ENCODE measurements around the gene NEDD4. TPM values are rescaled to one million over a fixed set of nuclear protein-coding genes. Genes with fewer than 3 reads are reported as not detected.
A peak's percentile ranks its signal among the peaks of the same experiment; 100 is the strongest.
"Not testable (repeated sequence)": the region's sequence is repeated elsewhere in the genome, so short reads cannot be mapped to it uniquely, and the experiment has no call there.

The NEDD4 gene
- total RNA-seq, result 10 to 100 TPM; 13.7 to 22.6 TPM
- long read RNA-seq, donor 1, partial matches to known transcripts, result 3 of 6 reads
- long read RNA-seq, donor 1, other reads (novel, unspliced or antisense), result 3 of 6 reads
- long read RNA-seq, donor 2, full-length matches to known transcripts, result 3 of 12 reads
- long read RNA-seq, donor 2, partial matches to known transcripts, result 6 of 12 reads
- long read RNA-seq, donor 2, other reads (novel, unspliced or antisense), result 3 of 12 reads

GRCh38 chr15:55993111-55993803, at the start of gene NEDD4:
TSS of gene NEDD4 (minus strand) at chr15:55993612. CDS start at chr15:55993555, 57 bp downstream.
- intact Hi-C loops (cut with DNase I), result no loop called here
- DNase-seq (ENCODE audit: low spot score), result peak; percentile 95

DNA sequence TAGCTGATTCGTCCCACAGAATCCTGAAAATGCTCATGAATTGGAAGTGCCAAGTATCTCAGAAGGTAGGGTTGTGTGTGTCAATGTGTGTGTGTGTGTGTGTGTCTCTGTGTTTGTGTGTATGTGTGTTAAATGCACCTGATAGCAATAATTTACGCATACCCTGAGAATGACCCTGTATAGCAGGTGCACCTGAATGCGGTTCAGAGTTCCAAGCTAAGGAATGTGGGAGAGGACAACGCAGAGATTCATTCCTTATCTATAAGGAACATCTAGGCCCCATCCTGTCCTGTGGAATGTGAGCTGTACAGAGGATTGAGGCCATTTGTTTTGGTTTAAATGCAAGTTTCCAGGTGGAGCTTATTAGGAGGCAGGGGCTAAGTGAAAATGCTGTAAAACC, 49.1 kb upstream of the NEDD4 start:
- intact Hi-C loops (cut with DNase I), result no loop called here
- no peak for DNase-seq (ENCODE audit: low spot score)

DNA sequence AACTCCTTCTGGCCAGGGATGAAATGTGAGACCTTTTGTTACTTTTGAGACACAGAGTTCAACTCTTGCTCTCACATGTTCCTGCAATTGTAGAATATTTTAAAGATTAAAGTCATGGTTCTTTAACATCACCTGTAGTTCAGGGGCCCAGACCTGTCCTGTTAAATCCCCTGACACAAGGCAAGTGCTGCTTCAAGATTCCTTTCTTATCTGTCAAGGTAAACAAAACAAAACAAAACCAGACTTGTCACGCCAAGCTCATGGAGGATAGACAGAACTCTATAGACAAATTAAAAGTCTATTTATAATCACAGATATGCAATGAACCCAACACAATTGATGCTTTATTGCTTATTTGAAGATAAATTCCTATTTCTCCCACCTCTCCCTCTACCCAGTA, 48.6 kb upstream of the NEDD4 start:
- intact Hi-C loops (cut with DNase I), result no loop called here
- no peak for DNase-seq (ENCODE audit: low spot score)

DNA sequence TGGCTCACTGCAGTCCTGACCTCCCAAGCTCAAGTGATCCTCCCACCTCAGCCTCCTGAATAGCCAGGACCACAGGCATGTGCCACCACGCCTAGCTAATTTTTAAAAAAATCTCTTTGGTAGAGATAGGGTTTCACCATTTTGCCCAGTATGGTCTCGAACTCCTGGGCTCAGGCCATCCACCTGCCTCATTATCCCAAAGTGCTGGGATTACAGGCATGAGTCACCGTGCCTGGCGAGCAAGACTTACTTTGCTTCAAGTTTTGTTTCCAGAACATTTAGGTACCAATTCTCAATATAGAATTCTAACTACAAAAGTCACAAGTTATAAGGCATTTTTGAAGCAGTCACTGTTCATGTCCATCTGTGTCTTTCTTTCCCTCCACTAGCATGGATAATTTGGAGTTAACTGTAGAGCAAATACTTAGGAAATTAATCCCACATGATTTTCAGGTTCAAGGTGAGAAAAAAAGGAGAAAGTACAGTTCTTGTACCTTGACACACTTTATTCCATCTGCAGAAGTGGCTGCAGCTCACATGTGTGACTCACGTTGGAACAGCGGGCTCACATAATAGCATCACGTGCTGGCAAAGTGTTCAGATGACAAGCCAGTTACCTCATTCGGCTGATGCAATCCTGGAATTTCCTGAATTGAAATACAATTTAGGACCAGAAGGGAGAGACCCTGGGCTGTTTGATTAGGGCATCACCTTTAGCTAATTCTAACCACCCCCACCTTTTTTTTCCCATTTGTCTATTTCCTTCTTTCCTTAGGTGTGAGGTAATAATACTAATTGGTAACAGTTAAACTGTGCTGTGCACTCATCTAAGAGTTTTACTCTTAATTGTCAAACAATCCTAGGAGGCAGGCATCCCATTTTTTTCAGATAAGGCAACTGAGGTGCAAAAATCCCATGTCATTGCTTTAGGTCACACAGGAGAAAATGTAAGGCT, 46.9 kb upstream of the NEDD4 start:
- DNase-seq (ENCODE audit: low spot score), result no peak

GRCh38 chr15:56038707-56039106, 45.3 kb upstream of the NEDD4 start:
- DNase-seq (ENCODE audit: low spot score), result no peak

More for the DNA sequence above, 46.9 kb upstream of the NEDD4 start:
- intact Hi-C loops (cut with DNase I), result no loop called here

DNA sequence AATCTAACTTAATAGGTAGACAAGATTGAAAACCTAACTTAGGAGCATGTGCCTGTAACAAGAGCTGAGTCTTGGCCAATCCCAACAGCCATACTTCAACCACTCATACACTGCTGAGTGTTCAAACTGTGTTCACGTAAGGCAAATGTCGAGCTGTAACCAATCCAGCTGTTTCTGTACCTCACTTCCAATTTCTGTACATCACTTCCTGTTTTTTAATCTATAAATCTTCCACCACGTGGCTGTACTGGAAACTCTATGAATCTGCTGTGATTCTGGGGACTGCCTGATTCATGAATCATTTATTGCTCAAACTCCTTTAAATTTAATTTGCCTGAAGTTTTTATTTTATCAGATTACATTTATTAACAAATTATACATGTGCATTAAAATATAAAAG, 44.6 kb upstream of the NEDD4 start:
- DNase-seq (ENCODE audit: low spot score), result no peak

More at GRCh38 chr15:56038707-56039106, 45.3 kb upstream of the NEDD4 start:
- intact Hi-C loops (cut with DNase I), result no loop called here

DNA sequence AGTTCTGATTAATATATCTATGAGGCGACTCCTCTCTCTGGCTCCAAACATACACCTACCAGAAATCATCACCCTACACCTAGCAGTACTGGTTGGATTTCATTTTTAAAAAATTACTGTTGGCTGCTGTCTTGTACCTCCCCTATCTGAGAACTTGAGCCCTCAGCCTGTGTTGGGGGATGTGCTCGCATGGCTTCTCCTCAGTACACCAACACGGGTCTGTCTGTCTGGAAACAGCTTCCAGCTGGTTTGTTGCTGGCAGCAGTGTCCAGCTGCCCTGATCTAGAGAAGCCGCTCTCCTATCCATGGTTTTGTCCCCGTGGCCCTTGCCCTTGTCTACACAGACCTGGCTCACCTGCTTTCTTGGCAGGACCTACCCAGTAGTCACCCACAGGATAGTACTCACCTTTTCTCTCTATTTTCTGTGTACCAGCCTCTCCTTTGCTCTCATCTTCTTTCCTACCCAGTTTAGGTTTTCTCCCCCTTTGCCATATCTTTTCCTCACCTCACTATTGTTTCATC, 43.2 kb upstream of the NEDD4 start:
- intact Hi-C loops (cut with DNase I), result no loop called here

More for the DNA sequence above, 44.6 kb upstream of the NEDD4 start:
- intact Hi-C loops (cut with DNase I), result no loop called here

GRCh38 chr15:56035166-56035565, 41.8 kb upstream of the NEDD4 start:
- intact Hi-C loops (cut with DNase I), result no loop called here
- DNase-seq (ENCODE audit: low spot score), result no peak

More for the DNA sequence above, 43.2 kb upstream of the NEDD4 start:
- no peak for DNase-seq (ENCODE audit: low spot score)

DNA sequence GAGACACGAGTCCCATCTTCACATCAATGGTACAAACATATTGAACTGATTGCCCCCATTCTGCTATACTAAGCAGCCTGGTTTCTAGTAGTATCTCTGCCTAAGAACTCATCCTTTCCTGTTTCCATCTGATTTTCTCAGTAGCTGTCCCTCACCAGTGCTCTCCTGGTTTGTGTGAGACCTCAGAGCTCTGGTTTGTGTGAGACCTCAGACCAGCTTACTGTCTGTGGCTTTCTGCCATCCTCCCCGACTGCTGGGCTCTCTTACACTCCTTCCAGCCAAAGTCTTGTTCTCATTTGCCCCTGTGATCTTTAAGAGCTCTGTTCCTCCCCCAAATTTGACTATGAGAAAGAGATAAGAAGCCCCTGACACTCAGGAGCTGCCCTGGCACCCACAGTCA, 41.1 kb upstream of the NEDD4 start:
- intact Hi-C loops (cut with DNase I), result no loop called here
- no peak for DNase-seq (ENCODE audit: low spot score)

GRCh38 chr15:56032373-56032772, 39.0 kb upstream of the NEDD4 start:
- intact Hi-C loops (cut with DNase I), result no loop called here

GRCh38 chr15:56031836-56032235, 38.4 kb upstream of the NEDD4 start:
- intact Hi-C loops (cut with DNase I), result no loop called here
- no peak for DNase-seq (ENCODE audit: low spot score)

More at GRCh38 chr15:56032373-56032772, 39.0 kb upstream of the NEDD4 start:
- no peak for DNase-seq (ENCODE audit: low spot score)

- intact Hi-C loops (cut with DNase I), result no loop called here
- no peak for DNase-seq (ENCODE audit: low spot score)
Observed at GRCh38 chr15:56031402-56031801, 38.0 kb upstream of the NEDD4 start.

- no peak for DNase-seq (ENCODE audit: low spot score)
- intact Hi-C loops (cut with DNase I), result no loop called here
Observed at GRCh38 chr15:56028430-56028829, 35.0 kb upstream of the NEDD4 start.

DNA sequence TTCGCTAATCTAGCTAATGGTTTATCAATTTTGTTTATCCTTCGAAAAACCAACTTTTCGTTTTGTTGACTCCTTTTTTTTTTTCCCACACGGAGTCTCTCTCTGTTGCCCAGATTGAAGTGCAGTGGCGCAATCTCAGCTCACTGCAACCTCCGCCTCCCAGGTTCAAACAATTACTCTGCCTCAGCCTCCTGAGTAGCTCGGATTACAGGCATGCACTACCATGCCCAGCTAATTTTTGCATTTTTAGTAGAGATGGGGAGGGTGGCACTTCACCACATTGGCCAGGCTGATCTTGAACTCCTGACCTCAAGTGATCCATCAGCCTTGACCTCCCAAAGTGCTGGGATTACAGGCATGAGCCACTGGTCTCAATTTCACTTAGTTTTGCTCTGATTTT, 29.7 kb upstream of the NEDD4 start:
- DNase-seq (ENCODE audit: low spot score); intact Hi-C loops (cut with DNase I): not testable (repeated sequence)

DNA sequence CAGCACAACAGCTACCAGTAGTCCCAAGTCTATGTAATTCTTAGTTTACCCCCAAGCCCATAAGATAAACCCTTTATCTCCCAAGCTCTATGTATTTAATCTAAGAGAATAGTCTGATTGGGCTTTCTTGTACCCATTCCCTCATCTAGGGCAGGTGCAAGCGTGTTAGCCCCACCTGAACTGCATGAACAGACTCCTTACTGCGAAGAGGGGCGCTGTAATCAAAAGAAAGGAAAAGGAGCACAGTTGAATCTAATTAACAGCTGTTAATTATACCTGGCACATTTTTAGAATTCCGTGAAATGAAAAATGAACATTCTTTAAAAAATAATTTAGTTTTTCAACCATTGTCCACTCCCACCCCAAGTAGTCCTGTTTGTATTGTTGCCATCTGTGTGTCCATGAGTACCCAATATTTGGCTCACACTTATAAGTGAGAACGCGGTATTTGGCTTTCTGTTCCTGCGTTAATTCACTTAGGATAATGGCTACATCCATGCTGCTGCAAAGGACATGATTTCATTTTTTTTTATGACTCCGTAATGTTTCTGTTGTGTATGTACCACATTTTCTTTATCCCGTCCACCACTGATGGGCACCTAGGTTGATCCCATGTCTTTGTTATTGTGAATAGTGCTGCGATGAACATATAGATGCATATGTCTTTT, 26.5 kb upstream of the NEDD4 start:
- DNase-seq (ENCODE audit: low spot score), result no peak
- intact Hi-C loops (cut with DNase I), result no loop called here

GRCh38 chr15:56019060-56019793, 25.8 kb upstream of the NEDD4 start:
- no peak for DNase-seq (ENCODE audit: low spot score)
- intact Hi-C loops (cut with DNase I), result no loop called here

DNA sequence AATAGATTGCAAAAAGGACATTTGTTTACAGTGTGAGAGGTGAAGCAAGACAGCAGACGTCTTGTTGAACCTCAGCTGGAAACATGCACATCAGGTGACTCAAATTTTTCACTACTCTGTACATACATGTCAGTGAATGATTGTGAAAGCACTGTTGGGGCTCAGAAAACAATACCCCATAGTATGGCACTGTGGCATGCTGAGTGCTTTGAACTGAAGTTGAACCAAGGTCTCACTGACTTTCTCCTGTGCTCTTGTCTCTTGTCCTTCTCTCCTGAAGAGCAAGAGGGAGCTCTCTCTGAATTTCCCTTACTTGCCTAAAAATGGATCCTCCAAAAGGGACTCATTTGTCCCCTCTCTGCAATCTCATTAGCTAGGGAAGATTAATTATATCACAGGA, 24.5 kb upstream of the NEDD4 start:
- no peak for DNase-seq (ENCODE audit: low spot score)
- intact Hi-C loops (cut with DNase I), result no loop called here

GRCh38 chr15:56017511-56017910, 24.1 kb upstream of the NEDD4 start:
- intact Hi-C loops (cut with DNase I), result no loop called here
- no peak for DNase-seq (ENCODE audit: low spot score)

DNA sequence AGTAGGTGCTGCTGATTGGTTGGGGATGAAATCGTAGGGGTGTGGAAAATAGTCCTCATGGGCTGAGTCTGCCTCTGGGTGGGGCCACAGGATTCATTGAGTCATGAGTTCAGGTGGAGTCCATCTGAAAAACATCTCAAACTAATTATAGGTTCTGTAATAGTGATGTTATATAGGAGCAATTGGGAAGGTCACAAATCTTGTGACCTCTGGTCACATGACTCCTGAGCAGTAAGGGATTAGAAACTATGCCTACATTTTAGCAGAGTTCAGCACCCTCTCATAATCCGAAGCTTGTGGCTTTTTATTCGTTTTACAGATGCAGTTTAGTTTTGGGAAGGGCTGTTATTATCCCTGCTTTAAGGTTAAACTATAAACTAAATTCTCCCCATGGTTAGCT, 22.9 kb upstream of the NEDD4 start:
- DNase-seq (ENCODE audit: low spot score), result no peak
- intact Hi-C loops (cut with DNase I), result no loop called here

Measured in posterior vena cava (tissue), 2 donors.